RPMI8226 (cell line): ENCODE measurements around the gene VAT1L.
"Not testable (repeated sequence)": the region's sequence is repeated elsewhere in the genome, so short reads cannot be mapped to it uniquely, and the experiment has no call there.

Experiments
- DNase-seq: peaks from one replicate; pipeline ENCODE4 v3.0.0-alpha.2; 2015

The VAT1L gene

GRCh38 chr16:77962689-77963088, 174.3 kb downstream of the VAT1L start:
- no peak for DNase-seq

GRCh38 chr16:77963185-77964044, 175.1 kb downstream of the VAT1L start:
- peak; percentile 11 for DNase-seq

DNA sequence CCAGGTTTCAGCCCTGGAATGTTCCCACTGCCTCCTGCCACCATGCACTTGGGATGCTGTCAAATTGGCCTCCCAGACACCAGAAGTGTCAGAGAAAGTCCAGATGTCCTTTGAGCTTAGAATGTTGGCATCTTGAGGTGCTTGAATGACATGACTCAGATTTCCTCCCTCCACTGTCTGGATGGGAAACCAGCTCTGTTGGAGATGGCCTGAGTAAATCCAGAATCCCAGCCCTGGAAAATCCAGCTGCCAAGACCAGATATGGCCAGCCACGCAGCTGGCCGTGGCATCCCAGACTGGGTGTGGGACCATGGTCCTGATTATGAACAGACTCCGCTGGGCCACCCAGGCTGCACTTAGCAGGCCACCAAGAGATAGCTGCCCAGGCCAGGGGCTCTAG, 177.0 kb downstream of the VAT1L start:
- DNase-seq: no peak

DNA sequence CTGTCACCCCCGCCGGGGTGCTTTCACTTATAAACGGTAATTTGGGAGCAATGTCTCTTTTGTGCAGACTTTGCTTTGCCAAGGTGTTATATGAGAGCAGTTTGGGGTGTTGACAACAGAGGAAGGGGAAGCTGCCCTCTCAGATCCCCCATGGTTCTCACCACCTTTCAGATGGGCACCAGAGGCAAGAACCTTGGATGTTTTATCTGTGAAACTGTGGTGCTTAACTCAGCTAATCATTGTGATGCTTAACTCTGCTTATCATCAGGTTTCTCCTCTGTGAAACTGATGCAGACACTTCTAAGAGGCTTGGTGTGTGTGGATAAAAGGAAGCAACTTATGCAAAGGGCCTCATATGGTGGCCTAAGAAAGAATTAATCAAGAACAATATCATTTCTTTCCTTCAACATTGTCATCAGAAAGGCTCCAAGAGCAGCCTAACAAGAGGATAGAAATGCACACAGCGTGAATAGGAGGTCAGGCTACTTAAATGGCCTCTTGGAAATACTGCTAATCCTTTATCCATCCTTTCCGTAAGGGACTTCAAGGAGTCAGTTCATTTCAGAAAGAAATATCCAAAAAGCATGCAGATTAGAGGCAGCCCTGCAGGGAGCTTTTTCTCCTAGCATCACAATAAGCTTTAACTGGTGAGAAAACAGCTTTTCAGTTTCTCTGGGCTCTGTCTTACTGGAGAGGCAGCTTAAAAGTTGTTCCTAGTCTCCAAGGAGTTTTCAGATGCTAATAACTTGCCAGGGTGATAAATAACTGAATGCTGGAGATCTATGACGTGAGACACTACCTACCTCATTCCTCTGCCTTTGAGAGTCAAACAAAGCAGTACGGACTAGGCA, 178.9 kb downstream of the VAT1L start:
- no peak for DNase-seq

- DNase-seq: no peak
Measured at GRCh38 chr16:77969861-77970260, 181.5 kb downstream of the VAT1L start.

DNA sequence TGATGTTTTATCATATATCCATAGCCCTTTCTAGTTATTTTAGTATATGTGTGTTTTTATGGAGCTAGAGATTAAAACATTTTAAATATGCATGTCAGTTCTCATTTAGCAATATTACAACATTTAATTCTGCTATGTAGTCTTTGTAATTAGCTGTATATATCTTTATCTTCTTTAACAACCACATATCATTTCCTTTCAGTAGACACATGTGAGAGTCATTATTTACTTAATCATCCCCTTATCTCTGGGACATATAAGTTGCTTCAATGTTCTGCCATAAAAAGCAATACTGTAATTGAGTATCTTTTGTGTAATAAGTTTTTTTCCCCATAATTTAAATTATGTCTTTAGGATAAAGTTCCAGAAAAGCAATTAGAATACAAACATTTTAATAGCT, 182.0 kb downstream of the VAT1L start:
- DNase-seq: no peak

DNA sequence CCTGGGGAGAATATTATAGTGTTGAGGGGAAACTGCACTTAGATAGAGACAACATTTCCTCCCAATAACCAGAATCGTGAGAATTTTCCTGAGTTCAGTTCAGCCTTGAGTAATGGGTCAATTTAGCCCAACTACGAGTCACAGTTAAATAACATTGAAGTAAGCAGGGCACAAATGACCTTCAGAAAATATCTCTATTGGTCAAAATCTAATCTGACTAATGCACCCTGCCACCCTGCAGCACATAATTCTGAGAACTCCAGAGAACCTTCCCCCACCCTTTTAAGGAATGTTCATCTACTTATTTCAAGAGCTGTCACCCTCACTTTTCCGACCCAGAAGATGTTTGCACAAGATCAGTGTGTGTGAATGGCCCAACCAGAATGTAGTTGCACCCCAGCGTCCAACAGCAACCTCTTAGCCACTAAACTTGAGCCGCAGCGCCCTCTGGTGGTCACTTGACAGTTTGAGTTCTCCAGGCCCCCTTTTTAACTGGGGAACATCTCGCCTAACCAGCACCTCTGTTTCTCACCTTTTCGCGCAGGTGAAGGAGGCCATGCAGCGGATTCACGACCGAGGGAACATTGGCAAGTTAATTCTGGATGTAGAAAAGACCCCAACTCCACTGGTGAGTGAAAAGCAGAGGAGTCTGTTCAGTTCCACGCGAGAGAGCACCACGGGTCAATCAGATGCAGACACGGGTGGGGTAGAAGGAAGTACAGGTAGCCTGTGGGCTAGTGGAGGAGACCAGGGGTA, 183.1 kb downstream of the VAT1L start:
- peak; percentile 82 for DNase-seq

DNA sequence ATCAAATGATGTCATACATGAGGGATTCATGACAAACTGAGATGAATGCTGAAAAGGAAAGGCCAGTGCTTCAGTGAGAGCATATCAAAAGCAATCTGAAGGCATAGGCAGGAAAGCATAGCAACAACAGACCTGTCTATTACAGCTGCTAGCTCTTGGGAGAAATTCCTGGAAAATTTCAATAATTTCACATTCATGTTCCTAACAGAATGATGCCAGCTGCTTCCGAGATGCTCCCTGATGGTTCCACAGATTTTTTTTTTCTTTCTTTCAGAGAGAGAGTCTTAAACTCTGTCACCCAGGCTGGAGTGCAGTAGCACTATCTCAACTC, 183.7 kb downstream of the VAT1L start:
- no peak for DNase-seq

- peak; percentile 46 for DNase-seq
Measured at GRCh38 chr16:77974883-77975282, 186.5 kb downstream of the VAT1L start.

DNA sequence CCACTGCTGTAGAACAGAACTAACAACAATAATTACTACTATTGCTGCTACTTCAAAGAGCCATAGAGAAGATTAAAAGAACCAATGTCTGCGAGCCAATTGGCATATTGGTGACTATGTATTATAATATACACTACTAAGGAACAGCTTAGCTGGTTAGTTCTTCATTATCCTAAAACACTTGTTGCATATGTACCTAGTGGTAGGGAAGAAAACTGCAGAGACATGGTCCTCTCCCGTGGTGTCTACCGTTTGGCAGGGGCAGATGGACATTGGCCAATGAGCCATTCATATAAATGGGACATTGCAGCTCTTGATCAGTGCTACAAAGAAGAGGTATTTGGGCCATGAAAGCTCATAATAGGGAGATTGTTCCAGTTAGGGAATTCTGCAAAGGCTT, 187.6 kb downstream of the VAT1L start:
- no peak for DNase-seq

DNA sequence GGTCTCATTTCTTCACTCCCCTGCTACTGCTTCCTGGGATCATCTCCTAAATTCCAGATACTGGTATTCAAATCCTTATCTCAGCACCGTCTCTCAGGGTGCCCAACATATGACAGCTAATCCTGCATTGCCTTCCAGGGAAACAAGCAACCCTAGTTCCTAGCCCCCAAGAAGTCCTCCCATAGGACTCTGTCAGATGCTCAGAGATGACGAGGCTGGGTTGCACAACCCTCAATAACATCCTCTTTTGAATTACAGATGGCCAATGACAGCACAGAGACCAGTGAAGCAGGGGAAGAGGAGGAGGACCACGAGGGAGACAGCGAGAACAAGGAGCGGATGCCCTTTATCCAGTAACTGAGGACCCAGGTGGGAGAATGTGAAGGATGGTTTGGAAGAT, 189.0 kb downstream of the VAT1L start:
- DNase-seq: no peak

- DNase-seq: no peak
Measured at GRCh38 chr16:77985111-77985510, 196.7 kb downstream of the VAT1L start.

GRCh38 chr16:77986011-77986740, 197.8 kb downstream of the VAT1L start:
- DNase-seq: no peak

GRCh38 chr16:77987810-77988209, 199.4 kb downstream of the VAT1L start:
- DNase-seq: no peak

GRCh38 chr16:77989846-77990245, 201.5 kb downstream of the VAT1L start:
- DNase-seq: no peak

DNA sequence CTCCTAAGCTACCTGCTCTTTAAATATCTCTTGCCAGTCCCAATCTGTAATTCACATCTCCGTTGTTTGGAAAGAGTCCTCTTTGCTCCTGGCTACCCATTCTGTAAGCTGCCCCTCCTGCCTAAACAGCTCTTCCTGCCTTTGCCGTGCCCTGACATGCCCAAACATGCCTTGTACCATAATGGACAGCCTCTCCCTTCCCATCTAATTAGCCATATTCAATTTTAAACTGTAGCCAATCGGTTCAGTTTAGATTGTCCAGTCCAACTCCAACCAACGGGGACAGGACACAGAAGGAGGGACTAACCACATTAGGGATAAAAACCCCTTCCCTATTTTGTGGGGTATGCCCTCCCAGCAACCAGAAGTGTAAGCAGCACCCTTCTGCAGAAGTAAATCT, 203.3 kb downstream of the VAT1L start:
- DNase-seq: no peak

GRCh38 chr16:77992381-77992780, 204.0 kb downstream of the VAT1L start:
- DNase-seq: not testable (repeated sequence)

GRCh38 chr16:77993111-77993985, 205.0 kb downstream of the VAT1L start:
- DNase-seq: no peak

GRCh38 chr16:77995843-77996455, 207.6 kb downstream of the VAT1L start:
- no peak for DNase-seq

- DNase-seq: no peak
Measured at GRCh38 chr16:77998350-77999023, 210.1 kb downstream of the VAT1L start.
